HG03565 (cell line): Measurements from ENCODE around the gene SFXN3.
A peak's percentile ranks its signal among the peaks of the same experiment; 100 is the strongest.

ENCODE experiments used
- ATAC-seq: cut with Tn5 transposase; IDR thresholded peaks from one replicate; pipeline ENCODE4 v1.9.1; 2021; ENCODE audit warnings: mild to moderate bottlenecking, moderate library complexity; ENCODE audit not compliant: unreplicated experiment

The SFXN3 gene, protein sequence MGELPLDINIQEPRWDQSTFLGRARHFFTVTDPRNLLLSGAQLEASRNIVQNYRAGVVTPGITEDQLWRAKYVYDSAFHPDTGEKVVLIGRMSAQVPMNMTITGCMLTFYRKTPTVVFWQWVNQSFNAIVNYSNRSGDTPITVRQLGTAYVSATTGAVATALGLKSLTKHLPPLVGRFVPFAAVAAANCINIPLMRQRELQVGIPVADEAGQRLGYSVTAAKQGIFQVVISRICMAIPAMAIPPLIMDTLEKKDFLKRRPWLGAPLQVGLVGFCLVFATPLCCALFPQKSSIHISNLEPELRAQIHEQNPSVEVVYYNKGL

DNA sequence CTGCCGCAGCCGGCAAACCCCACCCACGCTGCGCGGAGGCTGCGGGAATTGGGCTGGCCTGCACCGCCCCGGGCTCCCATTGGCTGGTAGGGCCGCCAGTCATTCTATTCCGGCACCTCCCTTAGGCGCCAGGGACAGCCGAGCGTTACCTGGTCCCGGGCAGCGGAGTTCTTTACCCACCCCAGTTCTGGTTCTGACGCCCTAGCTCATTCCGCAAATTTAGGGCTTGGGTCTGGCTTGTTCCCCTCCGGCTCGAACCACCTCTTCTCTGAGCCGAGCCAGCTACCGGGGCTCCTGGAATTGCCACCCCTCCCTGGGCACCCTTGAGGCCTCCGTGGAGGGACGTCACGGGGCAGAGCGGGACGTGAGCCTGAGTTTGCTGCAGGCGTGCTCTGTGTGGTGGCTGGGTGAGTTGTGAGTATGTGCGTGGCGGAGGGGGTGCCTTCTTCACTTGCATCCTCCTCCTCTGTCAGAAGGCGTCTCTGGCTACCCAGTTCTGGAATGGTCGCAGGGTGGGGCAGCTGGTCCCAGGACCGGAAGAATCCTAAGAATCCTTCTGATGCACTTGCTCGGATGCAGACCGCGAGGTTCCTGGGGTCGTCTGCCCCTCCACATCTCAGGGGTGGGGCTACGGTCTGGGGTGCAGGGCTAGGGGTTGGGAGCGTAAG is at the start of gene SFXN3, which contains the start of gene PDZD7:
Gene SFXN3, plus strand, starts transcription at position 107 of the 668 bp plus-strand sequence. CDS start 3,461 bp downstream, outside the sequence.
Gene PDZD7, minus strand, starts transcription at position 2 of the 668 bp plus-strand sequence. CDS start 910 bp downstream, outside the sequence.
- ATAC-seq: peak; percentile 85

DNA sequence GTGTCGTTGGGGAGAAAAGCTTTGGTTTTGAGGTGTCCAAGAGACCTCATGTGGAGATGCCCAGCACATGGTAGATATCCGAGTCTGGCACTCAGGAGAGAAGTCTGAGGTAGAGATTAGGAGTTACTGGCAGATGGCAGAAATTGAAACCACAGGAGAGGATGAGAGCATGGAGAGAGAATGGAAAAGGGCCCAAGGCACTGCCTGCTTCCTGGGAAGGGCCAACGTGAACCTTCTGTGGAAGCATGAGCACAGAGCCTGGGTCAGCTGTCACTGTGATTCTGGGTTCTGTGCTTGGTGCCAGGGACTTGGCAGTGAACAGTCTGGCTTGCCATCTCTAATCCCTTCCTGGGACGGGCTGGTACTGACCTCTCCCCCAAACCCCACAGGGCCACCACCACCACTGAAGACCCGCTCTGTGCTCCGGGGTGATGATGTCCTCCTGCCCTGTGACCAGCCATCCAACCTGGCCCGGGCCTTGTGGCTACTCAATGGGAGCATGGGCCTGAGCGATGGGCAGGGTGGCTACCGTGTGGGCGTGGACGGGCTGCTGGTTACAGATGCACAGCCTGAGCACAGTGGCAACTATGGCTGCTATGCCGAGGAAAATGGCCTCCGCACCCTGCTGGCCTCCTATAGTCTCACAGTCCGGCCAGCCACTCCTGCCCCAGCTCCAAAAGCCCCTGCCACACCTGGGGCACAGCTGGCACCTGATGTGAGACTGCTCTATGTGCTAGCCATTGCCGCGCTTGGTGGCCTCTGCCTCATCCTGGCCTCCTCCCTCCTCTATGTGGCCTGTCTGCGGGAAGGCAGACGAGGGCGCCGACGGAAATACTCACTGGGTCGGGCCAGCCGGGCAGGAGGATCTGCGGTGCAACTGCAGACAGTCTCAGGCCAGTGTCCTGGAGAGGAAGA is 47.9 kb upstream of the SFXN3 start:
- ATAC-seq: no peak

DNA sequence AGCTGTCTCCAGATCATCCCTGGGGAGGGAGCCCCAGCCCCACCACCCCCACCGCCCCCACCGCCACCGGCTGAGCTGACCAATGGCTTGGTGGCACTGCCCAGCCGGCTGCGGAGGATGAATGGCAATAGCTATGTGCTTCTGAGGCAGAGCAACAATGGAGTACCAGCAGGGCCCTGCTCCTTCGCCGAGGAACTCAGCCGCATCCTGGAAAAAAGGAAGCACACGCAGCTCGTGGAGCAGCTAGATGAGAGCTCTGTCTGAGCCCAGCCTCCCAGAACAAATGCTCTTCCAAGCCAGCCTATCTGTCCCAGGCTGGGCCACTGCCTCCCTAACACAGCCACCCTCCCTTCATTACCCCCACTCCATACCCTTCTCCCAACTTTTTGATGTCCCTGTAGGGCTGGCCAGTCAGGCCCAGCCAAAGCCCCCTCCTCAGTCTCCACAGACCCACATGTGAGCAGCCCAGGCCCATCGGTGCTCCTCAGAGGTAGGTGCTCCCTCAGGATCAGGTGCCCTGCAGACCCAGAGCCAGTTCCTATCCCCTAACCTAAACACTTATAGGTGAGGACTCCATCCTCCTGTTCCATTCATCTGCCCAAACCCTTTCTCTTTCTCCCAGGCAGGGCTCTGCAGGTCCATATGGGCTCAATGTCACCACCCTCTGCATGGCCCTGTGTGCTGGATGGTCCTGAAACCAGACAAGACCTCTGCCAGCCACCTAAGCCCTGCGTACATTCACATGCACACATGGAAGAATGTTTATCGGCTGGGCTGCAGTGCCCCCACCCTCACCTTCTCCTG is 47.0 kb upstream of the SFXN3 start:
- no peak for ATAC-seq

DNA sequence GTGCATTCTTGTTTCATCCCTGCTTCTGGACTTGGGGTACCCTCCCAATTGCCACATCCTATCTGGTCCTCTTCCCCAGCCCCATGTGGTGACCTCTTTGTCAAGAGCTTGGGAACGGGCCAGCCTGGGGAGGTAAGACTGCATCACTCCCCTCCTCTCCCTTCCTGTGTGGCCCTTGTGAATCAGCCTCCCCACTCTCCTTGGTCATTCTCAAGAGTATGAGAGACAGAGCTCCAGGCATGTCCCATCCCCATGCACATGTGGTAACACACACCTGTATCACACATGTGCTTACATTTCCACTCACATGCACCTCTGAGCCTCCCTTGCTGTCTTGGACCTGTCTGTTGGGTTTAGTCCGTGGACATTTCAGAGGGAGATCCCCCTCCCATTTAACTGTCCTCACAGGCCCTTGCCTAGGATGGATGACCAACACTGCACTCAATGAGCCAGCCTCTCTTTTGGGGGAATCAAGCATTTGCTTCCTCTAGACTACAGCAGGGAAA is 46.3 kb upstream of the SFXN3 start:
- ATAC-seq: no peak

DNA sequence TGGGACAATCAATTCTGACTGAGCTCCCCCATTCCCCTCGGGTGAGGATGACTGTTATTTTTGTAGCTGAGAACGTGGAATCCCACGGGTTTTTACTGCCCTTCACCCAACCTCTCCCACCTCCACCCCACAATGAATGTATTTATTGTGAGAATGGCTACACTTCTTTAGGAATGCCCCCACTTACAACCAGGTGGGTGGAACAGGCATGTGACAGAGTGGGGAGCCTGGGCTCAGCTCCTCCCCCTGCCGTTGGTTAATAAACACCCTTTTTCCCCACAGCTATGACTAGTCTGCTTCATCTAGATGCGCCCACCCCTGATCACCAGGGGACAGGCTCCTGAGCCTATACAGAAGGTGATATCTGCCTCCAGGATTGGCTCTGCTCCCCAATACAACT is 45.7 kb upstream of the SFXN3 start:
- ATAC-seq: no peak

DNA sequence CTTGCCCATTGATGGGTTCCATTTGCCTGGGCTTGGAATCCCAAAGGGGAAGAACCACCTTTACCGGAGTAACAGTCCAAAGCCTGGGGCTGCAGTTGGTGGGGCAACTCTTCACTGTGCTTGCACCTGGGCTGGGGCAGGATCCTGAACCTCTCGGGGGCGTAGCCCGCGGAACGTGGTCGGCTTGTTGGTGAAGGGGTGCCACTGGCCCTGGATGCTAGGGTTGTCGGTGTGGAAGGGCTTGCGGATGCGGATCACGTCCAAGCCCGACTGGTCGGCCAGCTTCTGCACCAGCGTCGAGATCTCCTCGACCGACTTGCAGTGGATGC is 44.4 kb upstream of the SFXN3 start:
- no peak for ATAC-seq

DNA sequence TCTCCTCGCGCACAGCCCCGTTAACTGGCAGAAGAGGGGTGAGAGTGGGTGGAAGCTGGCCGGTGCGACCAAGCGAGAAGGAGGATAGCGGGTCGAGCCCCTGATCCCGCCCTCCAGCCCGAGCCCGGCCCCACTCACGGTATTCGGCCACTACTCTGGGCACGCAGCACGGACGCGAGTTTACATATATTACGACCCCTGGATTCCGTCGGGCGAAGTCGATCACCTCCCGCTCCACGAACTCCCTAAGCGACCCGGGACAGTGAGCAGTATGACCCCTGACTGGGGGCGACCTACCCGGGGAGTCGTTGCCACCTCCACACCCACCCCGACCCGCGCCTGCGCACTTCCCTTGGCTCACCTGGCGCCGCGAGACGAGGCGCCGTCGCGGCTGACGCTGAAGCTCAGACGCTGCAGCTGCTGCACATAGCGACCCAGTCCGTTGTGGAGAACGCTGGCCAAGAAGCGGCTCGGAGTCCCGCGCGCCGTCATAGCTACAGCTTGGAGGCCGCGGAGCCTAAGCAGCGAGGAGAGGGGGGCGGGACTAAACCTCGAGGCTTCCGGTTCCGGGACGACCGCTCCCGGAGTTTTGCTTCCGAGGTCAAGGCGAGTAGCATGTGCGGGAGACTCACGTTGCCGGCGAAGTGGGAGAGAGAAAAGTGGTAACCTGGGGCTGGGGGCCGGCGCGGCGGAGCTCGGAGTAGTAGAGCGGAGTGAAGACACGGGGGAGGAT is 43.9 kb upstream of the SFXN3 start, which contains the start of the genes MRPL43 and TWNK:
Gene MRPL43, minus strand, starts transcription at position 546 of the 733 bp plus-strand sequence. Its CDS starts 54 bp downstream, at position 492.
Gene TWNK, plus strand, starts transcription at position 592 of the 733 bp plus-strand sequence. CDS start 668 bp downstream, outside the sequence.
- ATAC-seq: peak; percentile 59

DNA sequence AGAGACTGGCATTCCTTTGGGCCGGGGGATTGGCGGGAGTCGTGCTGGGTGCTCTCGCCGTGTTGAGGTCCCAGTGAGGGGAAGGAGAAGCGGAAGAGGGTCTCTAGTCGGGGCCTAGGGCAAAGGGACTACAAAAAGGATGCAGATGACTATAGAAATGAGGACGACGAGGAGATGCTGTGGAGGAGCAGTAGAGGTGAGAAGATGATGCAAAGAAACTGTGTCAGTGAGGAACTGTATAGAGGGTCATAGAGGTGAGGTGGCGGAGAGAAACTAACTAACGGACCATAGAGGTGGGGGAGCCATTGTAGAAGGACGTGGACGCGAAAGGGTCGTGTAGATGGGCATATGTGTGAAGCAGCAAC is 43.4 kb upstream of the SFXN3 start:
- ATAC-seq: no peak

DNA sequence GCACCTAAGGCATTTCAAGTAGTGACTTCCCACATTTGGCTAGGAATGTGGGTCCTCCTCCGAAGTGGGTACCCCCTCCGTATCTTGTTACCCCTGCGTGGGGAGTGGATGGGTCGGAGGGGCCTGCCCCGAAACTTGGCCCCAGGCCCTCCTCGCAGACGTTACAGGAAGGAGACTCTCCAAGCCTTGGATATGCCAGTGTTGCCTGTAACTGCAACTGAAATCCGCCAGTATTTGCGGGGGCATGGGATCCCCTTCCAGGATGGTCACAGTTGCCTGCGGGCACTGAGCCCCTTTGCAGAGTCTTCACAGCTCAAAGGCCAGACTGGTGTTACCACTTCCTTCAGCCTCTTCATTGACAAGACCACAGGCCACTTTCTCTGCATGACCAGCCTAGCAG is 42.9 kb upstream of the SFXN3 start:
- ATAC-seq: no peak

DNA sequence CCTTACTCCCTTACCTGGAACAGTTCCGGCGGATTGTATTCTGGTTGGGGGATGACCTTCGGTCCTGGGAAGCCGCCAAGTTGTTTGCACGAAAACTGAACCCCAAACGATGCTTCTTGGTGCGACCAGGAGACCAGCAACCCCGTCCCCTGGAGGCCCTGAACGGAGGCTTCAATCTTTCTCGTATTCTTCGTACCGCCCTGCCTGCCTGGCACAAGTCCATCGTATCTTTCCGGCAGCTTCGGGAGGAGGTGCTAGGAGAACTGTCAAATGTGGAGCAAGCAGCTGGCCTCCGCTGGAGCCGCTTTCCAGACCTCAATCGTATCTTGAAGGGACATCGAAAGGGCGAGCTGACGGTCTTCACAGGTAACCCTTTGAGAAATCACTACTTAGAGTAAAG is 41.9 kb upstream of the SFXN3 start:
- no peak for ATAC-seq

DNA sequence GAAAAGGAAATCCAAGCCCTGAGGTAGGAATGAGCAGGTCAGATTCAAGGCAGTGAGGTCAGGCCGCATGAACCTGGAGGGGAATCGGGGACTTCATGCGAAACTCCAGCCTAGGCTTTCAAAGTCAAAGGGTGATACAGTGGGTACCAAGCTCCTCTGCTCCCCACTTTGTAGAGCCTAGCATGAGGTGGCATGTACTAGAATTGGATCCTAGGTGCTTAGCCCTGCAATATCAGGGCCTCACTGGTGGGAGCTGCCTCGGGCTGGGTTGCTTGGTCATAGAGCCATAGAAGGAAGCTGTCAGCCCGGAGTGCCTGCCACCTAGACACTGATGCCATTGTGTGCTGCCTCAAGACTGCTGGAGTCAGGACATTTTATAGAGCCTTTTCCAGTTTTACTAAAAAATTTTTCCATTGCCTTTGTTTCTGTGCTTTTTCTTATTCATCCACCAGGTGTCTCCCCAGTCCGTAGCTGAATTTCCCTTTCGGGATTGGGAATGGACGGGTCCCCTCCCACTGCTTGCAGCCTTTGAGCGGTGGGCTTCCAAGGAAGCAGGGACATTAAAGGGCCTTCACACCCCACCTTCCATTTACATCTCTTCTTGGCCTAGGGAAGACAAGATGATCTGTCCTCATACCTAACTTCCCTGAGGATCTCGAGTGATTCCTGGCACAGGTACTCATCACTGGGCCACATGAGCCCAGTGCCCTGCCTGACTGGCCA is 36.9 kb upstream of the SFXN3 start:
- no peak for ATAC-seq

DNA sequence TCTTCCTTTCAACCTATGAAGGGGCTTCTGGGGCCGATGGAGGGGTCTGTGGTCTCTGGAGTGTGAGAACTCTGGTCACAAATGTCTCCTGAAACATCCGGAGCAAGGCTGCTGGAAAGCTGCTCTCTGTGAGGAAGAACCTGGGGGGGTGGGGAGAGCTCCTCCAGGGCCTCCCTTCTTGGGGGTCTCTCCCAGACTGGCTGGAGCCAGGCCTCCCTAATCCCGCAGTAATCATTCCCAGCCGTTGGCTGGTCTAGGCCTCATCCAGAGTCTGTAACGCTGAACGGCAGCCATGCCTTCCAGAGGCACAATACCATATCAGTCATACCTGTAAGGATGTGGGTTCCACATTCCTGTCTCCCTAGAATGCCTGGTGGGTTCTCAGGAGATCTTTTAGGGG is 35.9 kb upstream of the SFXN3 start:
- ATAC-seq: no peak

DNA sequence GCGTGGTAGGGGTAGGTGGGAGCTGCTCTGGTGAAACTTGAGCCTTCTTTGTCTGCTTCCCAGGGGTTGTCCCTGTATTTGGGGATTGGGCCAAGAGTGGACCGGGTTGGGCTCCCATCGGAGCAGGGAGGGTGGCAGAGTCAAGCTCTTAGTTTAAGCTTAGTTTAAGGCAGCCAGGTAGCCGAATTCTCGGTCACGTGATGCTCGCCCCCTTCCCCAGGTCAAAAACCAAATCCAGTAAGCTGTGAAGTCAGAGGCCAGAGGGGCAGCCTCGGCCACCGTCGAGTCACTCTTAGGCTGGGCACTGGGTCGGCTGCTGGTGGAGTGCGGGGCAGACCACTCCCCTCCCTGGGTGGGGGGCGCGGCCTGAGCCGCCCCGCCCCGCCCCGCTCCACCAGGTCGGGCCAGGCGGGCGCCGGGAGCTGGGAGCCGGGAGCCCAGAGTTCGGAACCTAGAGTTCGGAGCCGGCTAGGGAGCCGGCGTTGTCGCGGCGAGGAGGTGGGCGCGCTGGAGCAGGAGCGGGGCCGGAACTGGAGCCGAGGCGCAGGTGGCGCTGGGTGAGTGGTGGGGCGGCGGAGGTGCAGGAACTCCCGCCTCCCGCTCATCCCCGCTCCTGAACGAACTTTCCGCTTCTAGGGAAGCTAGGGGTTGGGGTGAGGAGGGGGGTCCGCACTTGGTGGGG is 34.2 kb upstream of the SFXN3 start:
- no peak for ATAC-seq

DNA sequence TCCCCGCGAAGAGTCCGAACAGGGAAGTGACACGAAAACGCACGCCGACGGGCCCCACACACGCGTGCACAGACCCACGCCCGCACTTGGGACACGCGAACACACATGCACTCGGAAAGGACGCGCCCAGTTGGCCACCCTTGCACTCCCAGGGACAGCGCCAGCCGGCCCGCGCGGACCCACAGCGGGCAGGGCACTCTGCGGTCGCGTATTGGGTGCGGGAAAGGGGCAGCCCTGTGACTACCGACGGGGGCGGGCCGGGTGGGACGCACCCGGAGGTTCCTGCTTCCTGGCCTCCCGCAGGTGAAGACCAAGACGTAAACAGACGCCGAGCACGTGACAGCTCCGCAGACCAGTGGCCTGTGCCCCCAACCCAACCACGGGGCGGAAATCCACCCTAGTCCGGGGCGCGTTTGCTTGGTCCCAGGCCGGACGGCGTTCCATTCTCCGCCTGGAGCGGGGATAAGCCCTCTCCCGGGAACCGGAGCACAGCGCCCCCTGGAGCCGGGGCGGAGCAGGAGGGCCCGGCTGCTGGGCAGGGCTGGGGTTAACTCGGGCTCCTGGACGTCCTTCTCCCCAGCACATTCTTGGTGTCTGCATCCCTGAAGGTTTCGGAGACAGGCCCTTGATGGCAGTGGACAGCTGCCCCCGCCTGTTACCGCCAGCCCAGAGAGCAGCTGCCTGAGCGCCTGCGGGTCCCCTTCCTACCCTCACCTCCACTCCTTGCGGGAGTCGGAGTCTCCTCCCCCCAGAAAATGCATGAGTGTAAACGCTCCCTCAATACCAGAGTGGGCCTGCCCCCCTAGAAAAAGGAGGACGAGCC is 33.5 kb upstream of the SFXN3 start:
- ATAC-seq: no peak

DNA sequence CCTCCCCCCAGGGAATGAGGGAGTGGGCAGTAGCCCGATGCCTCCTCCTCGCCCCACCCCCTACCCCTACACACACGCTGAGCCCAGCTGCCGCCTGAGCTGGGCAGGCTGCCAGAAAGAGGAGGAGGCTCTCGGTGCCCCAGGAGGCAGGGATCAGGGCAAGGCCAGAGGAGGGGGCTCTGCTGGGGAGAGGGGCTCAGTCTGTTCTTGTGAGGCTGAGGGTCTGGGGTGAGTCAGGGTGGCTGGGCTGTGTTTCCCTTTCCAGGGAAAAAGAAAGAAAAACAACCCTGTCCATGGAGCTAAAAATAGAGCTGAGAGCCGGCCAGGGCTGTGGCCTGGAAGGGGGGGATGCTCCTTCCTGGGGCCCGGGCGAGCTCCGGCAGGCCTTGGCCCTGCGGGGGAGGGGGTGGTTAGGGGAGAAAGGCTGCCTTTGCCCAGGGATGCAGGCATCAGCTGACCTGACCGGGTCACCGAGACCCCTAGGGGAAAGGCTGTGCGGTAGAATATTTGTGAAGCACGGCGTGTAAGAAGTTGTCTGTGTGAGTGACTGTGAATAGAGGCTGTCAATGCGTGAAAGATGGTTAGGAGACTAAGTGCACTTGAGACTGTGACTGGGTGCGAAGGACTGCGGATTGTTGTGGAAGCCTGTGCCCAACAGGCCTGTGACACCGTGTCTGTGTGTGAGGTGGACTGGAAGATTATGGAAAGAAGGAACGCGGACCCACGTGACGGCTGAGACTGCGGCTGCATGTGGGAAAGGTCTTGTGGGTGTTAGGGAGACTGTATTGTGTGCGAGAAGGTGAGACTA is 32.6 kb upstream of the SFXN3 start:
- no peak for ATAC-seq

DNA sequence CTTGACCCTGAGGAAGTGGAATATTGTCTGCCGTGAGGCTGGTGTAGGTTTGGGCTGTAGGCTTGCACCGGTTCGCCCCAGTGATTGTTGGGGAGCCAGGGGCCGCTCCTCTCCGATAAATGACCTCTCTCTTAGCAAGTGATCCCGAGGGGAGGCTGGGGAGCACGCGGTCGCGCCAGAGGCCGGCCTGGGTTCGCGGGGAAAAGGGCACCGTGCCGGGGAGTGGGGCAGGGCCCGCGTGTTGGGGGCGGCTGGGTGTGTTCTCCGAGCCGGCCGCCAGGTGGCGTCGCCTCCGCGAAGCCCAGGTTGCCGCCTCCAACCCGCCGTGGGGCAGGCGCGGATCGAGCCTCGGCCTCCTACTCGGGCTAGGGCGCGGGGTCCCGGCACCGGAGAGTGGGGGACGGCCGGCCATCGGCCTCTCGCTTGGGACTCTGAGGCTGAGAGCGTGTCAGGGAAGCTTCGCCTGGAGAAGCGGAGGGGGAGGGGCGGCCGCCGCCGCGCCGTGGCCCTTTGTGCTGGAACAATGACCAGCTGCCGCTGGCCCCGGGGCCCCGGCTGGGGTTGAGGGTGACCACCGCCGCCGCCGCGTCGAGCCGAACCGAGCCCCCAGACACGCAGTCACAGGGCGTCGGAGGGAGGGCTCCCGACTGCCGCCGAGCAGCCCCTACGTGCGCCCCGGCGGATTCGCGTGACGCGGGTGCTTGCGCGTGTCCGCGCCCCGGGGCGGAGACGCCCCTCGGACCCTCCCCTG is 31.9 kb upstream of the SFXN3 start:
- ATAC-seq: peak; percentile 40
